SK-N-MC (cell line): Measurements from ENCODE around the gene ABCB9.

ENCODE experiments used
- EZH2 ChIP-seq: fragments of 200-600 bp; sonication (generic); IDR thresholded peaks from one replicate; pipeline ENCODE4 v1.6.1; 2017; ENCODE audit warnings: antibody characterized with exemption
- FOXP2 ChIP-seq: optimal IDR thresholded peaks from 2 replicates; pipeline ENCODE3; 2011; ENCODE audit warnings: mild to moderate bottlenecking, moderate library complexity; ENCODE audit not compliant: insufficient read depth; ENCODE audit errors: extremely low read length, control extremely low read depth
- POLR2AphosphoS5 ChIP-seq: IDR thresholded peaks from 2 replicates; pipeline ENCODE4 v1.6.1; 2012; ENCODE audit warnings: mild to moderate bottlenecking, low read depth, low read length, borderline replicate concordance

- TF ChIP-seq EZH2 (no peak), POLR2AphosphoS5 (peak; percentile 64), FOXP2 (no peak)
Observed at GRCh38 chr12:122974274-122974891, 8.1 kb upstream of the ABCB9 start.
